ENCODE measurements around the gene PRX. TPM values are rescaled to one million over a fixed set of nuclear protein-coding genes. Genes with fewer than 3 reads are reported as not detected.
"Not testable (repeated sequence)": the region's sequence is repeated elsewhere in the genome, so short reads cannot be mapped to it uniquely, and the experiment has no call there.

Gene PRX
- total RNA-seq, 1 experiment from 2014 or later, result 3.4 TPM

- ChIA-PET POLR2A (no interaction called here), CTCF (no interaction called here)
- ATAC-seq (no peak), DNase-seq (ENCODE audit: low read depth, low spot score) (no peak)
- no peak for TF ChIP-seq CTCF (IDR thresholded peaks at IDR 0.05)
- no peak for TF ChIP-seq REST (IDR thresholded peaks at IDR 0.05; ENCODE audit: insufficient read depth in 1 of 2, low read depth in 2 of 2, low read length in 1 of 2)
- TF ChIP-seq POLR2AphosphoS5 (IDR thresholded peaks at IDR 0.05; ENCODE audit: low read depth, low read length), result no peak
- no peak for TF ChIP-seq TCF7L2 (IDR thresholded peaks at IDR 0.05; ENCODE audit: low read depth, low read length)
- TF ChIP-seq SIN3A (IDR thresholded peaks at IDR 0.05; ENCODE audit: borderline replicate concordance, insufficient read depth, low read depth, low read length), result no peak
- Histone ChIP-seq H3K36me3 (ENCODE audit: control insufficient read depth, insufficient read depth, low read length) (no peaks in the 10 kb centered on the region), H3K4me3 (ENCODE audit: low read depth in 2 of 2, low read length in 2 of 2) (no peak overlapping the region), H3K9me3 (ENCODE audit: control insufficient read depth, insufficient read depth, low read depth, low read length) (no peaks in the 10 kb centered on the region), H3K4me1 (ENCODE audit: control insufficient read depth, insufficient read depth, low read length) (no peaks in the 10 kb centered on the region), H3K27me3 (ENCODE audit: control insufficient read depth, insufficient read depth, low read length) (no peaks in the 10 kb centered on the region), H3K27ac (ENCODE audit: low read length) (no peak overlapping the region)
- no TSS peak for BruUV-seq (replicated peaks)
- in situ Hi-C loops (cut with HindIII; ENCODE audit: low pct_unique_long_range_greater_than_20kb, low sequenced_read_pairs) (no loop called here), intact Hi-C loops (cut with micrococcal nuclease; ENCODE audit: unreplicated experiment) (no loop called here)
Measured at GRCh38 chr19:40457048-40457447, 43.9 kb upstream of the PRX start.

DNA sequence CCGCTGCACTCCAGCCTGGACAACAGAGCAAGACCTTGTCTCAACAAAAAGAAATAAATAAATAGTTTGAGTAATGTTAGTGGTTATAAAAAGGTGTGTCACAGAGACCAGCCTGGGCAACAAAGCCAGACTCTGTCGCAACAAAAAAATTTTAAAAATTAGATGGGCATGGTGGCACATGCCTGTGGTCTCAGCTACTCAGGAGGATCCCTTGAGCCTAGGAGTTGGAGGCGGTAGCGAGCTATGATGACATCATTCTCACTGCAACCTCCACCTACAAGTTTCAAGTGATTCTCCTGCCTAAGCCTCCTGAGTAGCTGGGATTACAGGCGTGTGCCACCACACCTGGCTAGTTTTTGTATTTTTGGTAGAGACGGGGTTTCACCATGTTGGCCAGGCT is 40.8 kb upstream of the PRX start:
- ATAC-seq, CTCF ChIA-PET, POLR2A ChIA-PET: not testable (repeated sequence)

DNA sequence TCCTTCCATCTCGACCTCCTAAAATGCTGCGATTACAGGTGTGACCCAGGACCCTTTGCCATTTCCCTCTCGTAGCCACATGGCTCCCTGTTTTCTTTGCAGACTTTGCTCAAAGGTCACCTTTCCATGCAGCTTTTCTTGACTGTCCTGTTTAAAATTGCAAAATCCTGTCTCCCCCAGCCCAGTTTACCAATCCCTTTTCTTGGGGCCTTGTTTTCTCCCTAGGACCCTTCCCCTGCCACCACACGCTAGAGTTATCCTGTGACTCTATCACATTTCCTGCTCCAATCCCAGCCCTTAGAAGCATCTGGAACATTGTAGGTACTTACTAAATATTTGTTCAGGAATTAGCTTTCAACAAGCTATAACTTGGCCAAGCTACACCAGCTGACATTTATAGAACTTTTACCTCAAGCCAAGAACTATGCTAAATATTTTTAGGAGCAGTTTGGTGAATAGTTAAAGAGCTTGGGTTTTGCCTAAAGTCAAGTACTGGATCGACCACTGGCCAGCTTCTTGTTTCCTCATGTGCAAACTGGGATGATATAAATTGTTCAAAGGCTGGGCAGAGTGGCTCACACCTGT is 40.1 kb upstream of the PRX start:
- TF ChIP-seq SIN3A (IDR thresholded peaks at IDR 0.05; ENCODE audit: borderline replicate concordance, insufficient read depth, low read depth, low read length) (no peak), REST (IDR thresholded peaks at IDR 0.05; ENCODE audit: insufficient read depth in 1 of 2, low read depth in 2 of 2, low read length in 1 of 2) (no peak), POLR2AphosphoS5 (IDR thresholded peaks at IDR 0.05; ENCODE audit: low read depth, low read length) (no peak), CTCF (IDR thresholded peaks at IDR 0.05) (no peak), TCF7L2 (IDR thresholded peaks at IDR 0.05; ENCODE audit: low read depth, low read length) (no peak)
- ATAC-seq, result no peak
- H3K27ac ChIP-seq (ENCODE audit: low read length), result no peak overlapping the region
- H3K4me3 ChIP-seq (ENCODE audit: low read depth in 2 of 2, low read length in 2 of 2), result no peak overlapping the region
- in situ Hi-C loops (cut with HindIII; ENCODE audit: low pct_unique_long_range_greater_than_20kb, low sequenced_read_pairs), result no loop called here
- no peaks in the 10 kb centered on the region for H3K9me3 ChIP-seq (ENCODE audit: control insufficient read depth, insufficient read depth, low read depth, low read length)
- H3K27me3 ChIP-seq (ENCODE audit: control insufficient read depth, insufficient read depth, low read length), result no peaks in the 10 kb centered on the region
- intact Hi-C loops (cut with micrococcal nuclease; ENCODE audit: unreplicated experiment), result no loop called here
- H3K36me3 ChIP-seq (ENCODE audit: control insufficient read depth, insufficient read depth, low read length), result no peaks in the 10 kb centered on the region
- CTCF ChIA-PET, result no interaction called here
- no peaks in the 10 kb centered on the region for H3K4me1 ChIP-seq (ENCODE audit: control insufficient read depth, insufficient read depth, low read length)
- no TSS peak for BruUV-seq (replicated peaks)
- POLR2A ChIA-PET, result interaction anchor here (0.6 kb wide), 2 partner anchors 9 kb away, joined by 9 to 10 read pairs; partner anchors contain the start of gene SERTAD3
- no peak for DNase-seq (ENCODE audit: low read depth, low spot score)

More for the DNA sequence above, 40.8 kb upstream of the PRX start:
- H3K9me3 ChIP-seq (ENCODE audit: control insufficient read depth, insufficient read depth, low read depth, low read length); H3K27me3 ChIP-seq (ENCODE audit: control insufficient read depth, insufficient read depth, low read length); H3K4me1 ChIP-seq (ENCODE audit: control insufficient read depth, insufficient read depth, low read length); H3K27ac ChIP-seq (ENCODE audit: low read length); intact Hi-C loops (cut with micrococcal nuclease; ENCODE audit: unreplicated experiment); BruUV-seq (replicated peaks); H3K36me3 ChIP-seq (ENCODE audit: control insufficient read depth, insufficient read depth, low read length); DNase-seq (ENCODE audit: low read depth, low spot score); H3K4me3 ChIP-seq (ENCODE audit: low read depth in 2 of 2, low read length in 2 of 2); in situ Hi-C loops (cut with HindIII; ENCODE audit: low pct_unique_long_range_greater_than_20kb, low sequenced_read_pairs): not testable (repeated sequence)

Data from Panc1 (cell line).